ENCODE results near the gene SHLD1.

GRCh38 chr20:5827098-5827853 lies 77.1 kb downstream of the SHLD1 start:
- TF ChIP-seq EZH2 (IDR thresholded peaks at IDR 0.05; ENCODE audit: insufficient read depth, poor library complexity, severe bottlenecking) (no peak), EZH2phosphoT487 (IDR thresholded peaks at IDR 0.05; ENCODE audit: insufficient read depth, low read depth) (no peak)

All from GM23248 (cell line).